Measurements from ENCODE around the gene IRGQ. TPM values are rescaled to one million over a fixed set of nuclear protein-coding genes. Genes with fewer than 3 reads are reported as not detected.

Gene IRGQ
- total RNA-seq, 2 experiments from 2014 or later: 28.9 to 29.8 TPM

- peaks cover 35% of the 10 kb centered on the region for H3K36me3 ChIP-seq (ENCODE audit: insufficient read depth, low read length)
- H3K27ac ChIP-seq (ENCODE audit: low read depth in 1 of 2, low read length in 2 of 2): peak overlapping the region; percentile 97
- Mint-ChIP-seq H3K27me3 (no peaks in the 10 kb centered on the region), H3K36me3 (ENCODE audit: low read depth) (peaks cover 66% of the 10 kb centered on the region), H3K9me3 (no peaks in the 10 kb centered on the region), H3K27ac (peak overlapping the region; percentile 100), H3K4me1 (ENCODE audit: low read depth) (peaks cover 44% of the 10 kb centered on the region), H3K4me3 (peak overlapping the region; percentile 96)
- ChIA-PET POLR2A (interaction anchor here (1.3 to 3.3 kb wide), 8 partner anchors 10 to 158 kb away, joined by 3 to 40 read pairs (median 12); partner anchors contain the start of genes PINLYP and XRCC1), CTCF (interaction anchor here (0.9 to 5.8 kb wide), 4 partner anchors 20 to 164 kb away, joined by 3 to 122 read pairs (median 8); partner anchors contain the start of gene XRCC1)
- intact Hi-C loops (cut with DNase I, micrococcal nuclease): loop anchor here (1.0 to 5.0 kb wide), 7 partner anchors 22 to 135 kb away; partner anchors contain the start of genes PINLYP (in 2 of the 2), XRCC1 (in 2 of the 2), ZNF428 (in 2 of the 2) and ETHE1 (in 1 of the 2)
- no peaks in the 10 kb centered on the region for H3K27me3 ChIP-seq (ENCODE audit: control insufficient read depth in 1 of 2, insufficient read depth in 2 of 2, low read length in 2 of 2)
- peaks cover 44% of the 10 kb centered on the region for H3K4me1 ChIP-seq (ENCODE audit: insufficient read depth, low read length)
- peak overlapping the region; percentile 73 for H3K4me3 ChIP-seq (ENCODE audit: low read length)
- H3K9me3 ChIP-seq (ENCODE audit: control insufficient read depth in 1 of 2, insufficient read depth in 1 of 2, low read length in 2 of 2): no peaks in the 10 kb centered on the region
- peak in 1 of 14 experiments; percentile 22 for DNase-seq
- no peak for ATAC-seq (ENCODE audit: poor library complexity)
- no peak for TF ChIP-seq CTCF (IDR thresholded peaks at IDR 0.05)
Measured at GRCh38 chr19:43596842-43597461, 1.0 kb upstream of the IRGQ start.

DNA sequence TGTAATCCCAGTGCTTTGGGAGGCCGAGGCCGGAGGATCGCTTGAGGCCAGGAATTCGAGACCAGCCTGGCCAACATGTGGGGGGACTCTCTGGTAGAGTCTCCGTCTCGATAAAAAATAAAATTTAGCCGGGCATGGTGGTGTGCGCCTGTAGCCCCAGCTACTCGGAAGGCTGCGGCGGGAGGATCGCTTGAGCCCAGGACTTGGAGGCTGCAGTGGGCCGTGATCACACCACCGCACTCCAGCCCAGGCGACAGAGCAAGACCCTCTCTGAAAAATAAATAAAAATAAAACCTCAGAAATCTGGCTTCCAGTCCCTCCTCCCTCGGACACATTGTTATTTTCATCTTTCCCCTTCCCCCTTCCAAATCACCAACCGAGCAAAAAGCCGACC, 332 bp downstream of the IRGQ start:
- peaks cover 61% of the 10 kb centered on the region for H3K36me3 Mint-ChIP-seq (ENCODE audit: low read depth)
- peak overlapping the region; percentile 100 for H3K27ac Mint-ChIP-seq
- CTCF ChIA-PET: interaction anchor here (0.8 to 5.8 kb wide), 11 partner anchors 11 to 214 kb away, joined by 3 to 122 read pairs (median 7); partner anchors contain the start of gene XRCC1
- H3K27me3 Mint-ChIP-seq: no peaks in the 10 kb centered on the region
- TF ChIP-seq CTCF (IDR thresholded peaks at IDR 0.05): no peak
- Histone ChIP-seq H3K27me3 (ENCODE audit: control insufficient read depth in 1 of 2, insufficient read depth in 2 of 2, low read length in 2 of 2) (no peaks in the 10 kb centered on the region), H3K36me3 (ENCODE audit: insufficient read depth, low read length) (peaks cover 35% of the 10 kb centered on the region), H3K9me3 (ENCODE audit: control insufficient read depth in 1 of 2, insufficient read depth in 1 of 2, low read length in 2 of 2) (no peaks in the 10 kb centered on the region), H3K27ac (ENCODE audit: low read depth in 1 of 2, low read length in 2 of 2) (peak overlapping the region; percentile 97), H3K4me1 (ENCODE audit: insufficient read depth, low read length) (peaks cover 44% of the 10 kb centered on the region), H3K4me3 (ENCODE audit: low read length) (peak overlapping the region; percentile 73)
- DNase-seq: peak in 2 of 14 experiments; percentile 9 to 17
- H3K4me1 Mint-ChIP-seq (ENCODE audit: low read depth): peaks cover 47% of the 10 kb centered on the region
- no peaks in the 10 kb centered on the region for H3K9me3 Mint-ChIP-seq
- H3K4me3 Mint-ChIP-seq: peak overlapping the region; percentile 96
- intact Hi-C loops (cut with DNase I, micrococcal nuclease): loop anchor here in 1 of 2 experiments (1.0 to 5.0 kb wide), 4 partner anchors 17 to 148 kb away; no protein-coding TSS in a partner anchor
- POLR2A ChIA-PET: interaction anchor here (0.9 to 3.3 kb wide), 19 partner anchors 9 to 204 kb away, joined by 3 to 52 read pairs (median 5); partner anchors contain the start of genes PHLDB3, PINLYP, SMG9 and XRCC1
- ATAC-seq (ENCODE audit: poor library complexity): peak; percentile 8

DNA sequence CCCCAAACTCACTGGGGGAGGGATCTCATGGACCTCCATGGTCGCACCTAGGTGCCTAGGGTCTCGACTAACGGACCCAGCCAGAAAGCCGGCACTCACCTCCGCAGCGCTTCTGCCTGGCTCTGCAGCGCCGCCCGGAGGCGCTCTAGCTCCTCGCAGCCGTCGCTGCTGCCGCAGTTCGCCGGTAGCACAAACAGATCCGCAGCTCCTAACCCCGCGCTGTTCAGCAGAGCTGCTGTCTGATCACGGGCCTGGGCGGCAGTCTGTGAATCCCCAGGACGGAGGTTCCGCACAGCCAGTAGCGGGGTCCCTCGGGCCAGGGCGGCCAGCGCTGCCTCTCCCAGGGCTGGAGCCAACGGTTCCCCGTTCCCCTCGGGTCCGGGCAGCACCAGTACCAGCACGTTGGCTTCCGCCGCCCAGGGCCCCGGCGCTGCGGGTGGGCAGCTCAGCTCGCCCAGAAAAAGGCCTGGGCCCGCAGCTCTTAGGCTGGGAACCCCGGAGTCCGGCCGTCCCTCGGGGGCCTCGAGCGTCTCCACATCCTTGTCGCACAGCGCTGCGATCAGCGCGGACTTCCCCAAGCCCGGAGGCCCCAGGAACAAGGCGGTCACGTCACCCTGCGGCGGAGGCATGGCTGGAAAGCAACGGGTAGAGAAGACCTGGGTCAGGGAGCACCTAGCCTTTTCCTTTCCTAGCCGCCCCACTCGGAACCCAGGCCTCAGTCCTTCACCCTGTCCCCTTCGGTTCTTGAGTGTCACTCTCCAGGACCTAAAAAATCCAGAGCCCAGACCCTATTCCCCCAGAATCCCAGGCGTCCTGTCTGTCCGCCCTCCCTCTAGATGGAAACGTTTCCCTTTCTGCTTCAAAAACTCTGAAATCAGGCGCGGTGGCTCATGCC, 977 bp downstream of the IRGQ start:
- H3K9me3 ChIP-seq (ENCODE audit: control insufficient read depth in 1 of 2, insufficient read depth in 1 of 2, low read length in 2 of 2): no peaks in the 10 kb centered on the region
- no peaks in the 10 kb centered on the region for H3K9me3 Mint-ChIP-seq
- H3K4me3 Mint-ChIP-seq: peak overlapping the region; percentile 96
- CTCF ChIA-PET: interaction anchor here (0.5 to 5.8 kb wide), 36 partner anchors 8 to 182 kb away, joined by 3 to 122 read pairs (median 4); partner anchors contain the start of genes ETHE1, PHLDB3, PINLYP and PLAUR
- H3K4me1 ChIP-seq (ENCODE audit: insufficient read depth, low read length): peaks cover 44% of the 10 kb centered on the region
- peaks cover 50% of the 10 kb centered on the region for H3K4me1 Mint-ChIP-seq (ENCODE audit: low read depth)
- H3K27me3 ChIP-seq (ENCODE audit: control insufficient read depth in 1 of 2, insufficient read depth in 2 of 2, low read length in 2 of 2): no peaks in the 10 kb centered on the region
- intact Hi-C loops (cut with DNase I, micrococcal nuclease): loop anchor here (1.0 to 5.0 kb wide), 7 partner anchors 17 to 148 kb away; partner anchors contain the start of gene ZNF575 (in 1 of the 2)
- H3K27ac ChIP-seq (ENCODE audit: low read depth in 1 of 2, low read length in 2 of 2): peak overlapping the region; percentile 97
- peaks cover 57% of the 10 kb centered on the region for H3K36me3 Mint-ChIP-seq (ENCODE audit: low read depth)
- DNase-seq: peak; percentile 60 to 92 (median 70)
- peak overlapping the region; percentile 100 for H3K27ac Mint-ChIP-seq
- peaks cover 31% of the 10 kb centered on the region for H3K36me3 ChIP-seq (ENCODE audit: insufficient read depth, low read length)
- POLR2A ChIA-PET: interaction anchor here (0.5 to 3.3 kb wide), 21 partner anchors 10 to 701 kb away, joined by 3 to 52 read pairs (median 4); partner anchors contain the start of genes PHLDB3, PINLYP, SMG9 and XRCC1
- H3K4me3 ChIP-seq (ENCODE audit: low read length): peak overlapping the region; percentile 73
- peak; percentile 83 for TF ChIP-seq CTCF (IDR thresholded peaks at IDR 0.05)
- peak; percentile 71 for ATAC-seq (ENCODE audit: poor library complexity)
- H3K27me3 Mint-ChIP-seq: no peaks in the 10 kb centered on the region

All from CD4-positive, alpha-beta T cell (primary cell).